ENCODE data around the gene OSCP1. TPM values are rescaled to one million over a fixed set of nuclear protein-coding genes. Genes with fewer than 3 reads are reported as not detected.

The OSCP1 gene
- total and polyA plus RNA-seq, 4 donors: 16.9 to 31.4 (median 23.2) TPM

DNA sequence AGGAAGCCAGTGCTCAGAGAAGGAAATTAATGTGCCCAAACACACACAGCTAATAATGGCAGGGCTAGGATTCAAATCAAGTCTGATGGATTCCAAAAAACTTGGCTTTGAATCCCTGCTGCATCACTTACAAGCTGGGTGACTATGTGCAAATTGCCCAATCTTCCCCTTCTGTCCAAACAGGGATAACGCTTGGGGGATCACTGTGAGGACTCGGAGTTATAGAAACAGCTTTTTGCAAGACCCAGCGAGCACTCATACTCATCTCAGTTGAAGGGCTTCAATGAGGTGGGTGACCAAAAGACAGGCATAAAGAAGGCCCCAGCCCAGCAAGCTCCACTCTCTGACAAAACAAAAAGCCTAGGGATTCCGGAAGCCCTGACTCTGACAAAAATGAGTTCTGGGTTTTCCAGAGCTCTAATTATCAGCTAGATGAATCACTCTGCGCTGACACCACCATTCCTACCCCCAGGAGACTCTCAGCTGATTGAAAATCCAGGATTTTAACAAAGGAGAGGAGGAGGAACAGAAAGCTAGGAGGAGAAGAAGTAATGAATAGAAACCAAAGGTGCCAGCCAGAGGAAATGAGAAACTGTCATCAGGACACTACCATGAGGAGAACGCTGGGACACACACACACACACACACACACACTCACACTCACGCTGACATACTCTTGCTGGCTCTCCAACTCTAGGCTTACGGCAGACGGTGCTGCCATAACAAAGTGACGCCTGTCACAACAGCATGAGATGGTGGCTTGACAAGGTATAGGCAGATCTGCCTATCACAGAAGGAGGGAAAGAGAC, 62.9 kb downstream of the OSCP1 start:
- H3K4me3 ChIP-seq: no peak overlapping the region
- ATAC-seq (ENCODE audit: insufficient read depth, low FRiP score) (peak; percentile 1), DNase-seq (peak in 1 of 3 donors; percentile 16)
- peaks cover 5 to 21% (median 14%) of the 10 kb centered on the region in 5 donors for H3K4me1 ChIP-seq (ENCODE audit: control insufficient read depth in 5 of 5, insufficient read depth in 5 of 5, low read length in 5 of 5)
- H3K27ac ChIP-seq (ENCODE audit: low read depth in 1 of 2, low read length in 1 of 2): peak overlapping the region; percentile 95 to 99
- H3K36me3 ChIP-seq (ENCODE audit: control insufficient read depth in 4 of 4, insufficient read depth in 4 of 4, low read length in 4 of 4): peaks cover 0 to 15% (median 6%) of the 10 kb centered on the region in 4 donors
- H3K9me3 ChIP-seq (ENCODE audit: control insufficient read depth in 4 of 4, insufficient read depth in 3 of 4, low read length in 3 of 4): no peaks in the 10 kb centered on the region
- TF ChIP-seq, protein P1, sequence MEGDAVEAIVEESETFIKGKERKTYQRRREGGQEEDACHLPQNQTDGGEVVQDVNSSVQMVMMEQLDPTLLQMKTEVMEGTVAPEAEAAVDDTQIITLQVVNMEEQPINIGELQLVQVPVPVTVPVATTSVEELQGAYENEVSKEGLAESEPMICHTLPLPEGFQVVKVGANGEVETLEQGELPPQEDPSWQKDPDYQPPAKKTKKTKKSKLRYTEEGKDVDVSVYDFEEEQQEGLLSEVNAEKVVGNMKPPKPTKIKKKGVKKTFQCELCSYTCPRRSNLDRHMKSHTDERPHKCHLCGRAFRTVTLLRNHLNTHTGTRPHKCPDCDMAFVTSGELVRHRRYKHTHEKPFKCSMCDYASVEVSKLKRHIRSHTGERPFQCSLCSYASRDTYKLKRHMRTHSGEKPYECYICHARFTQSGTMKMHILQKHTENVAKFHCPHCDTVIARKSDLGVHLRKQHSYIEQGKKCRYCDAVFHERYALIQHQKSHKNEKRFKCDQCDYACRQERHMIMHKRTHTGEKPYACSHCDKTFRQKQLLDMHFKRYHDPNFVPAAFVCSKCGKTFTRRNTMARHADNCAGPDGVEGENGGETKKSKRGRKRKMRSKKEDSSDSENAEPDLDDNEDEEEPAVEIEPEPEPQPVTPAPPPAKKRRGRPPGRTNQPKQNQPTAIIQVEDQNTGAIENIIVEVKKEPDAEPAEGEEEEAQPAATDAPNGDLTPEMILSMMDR (IDR thresholded peaks at IDR 0.05; ENCODE audit: control extremely low read depth, extremely low read depth): no peak
- H3K9ac ChIP-seq (ENCODE audit: insufficient read depth in 1 of 2, low read length in 2 of 2): peak overlapping the region in 1 of 2 donors; percentile 89
- H3K27me3 ChIP-seq (ENCODE audit: control insufficient read depth in 3 of 3, insufficient read depth in 3 of 3, low read length in 2 of 3): no peaks in the 10 kb centered on the region
- WGBS, 2 donors: 59 to 60% methylated on average over 10 of the region's 10 CpGs

- Histone ChIP-seq H3K9ac (ENCODE audit: insufficient read depth in 1 of 2, low read length in 2 of 2) (peak overlapping the region in 1 of 2 donors; percentile 89), H3K9me3 (ENCODE audit: control insufficient read depth in 4 of 4, insufficient read depth in 3 of 4, low read length in 3 of 4) (no peaks in the 10 kb centered on the region), H3K27me3 (ENCODE audit: control insufficient read depth in 3 of 3, insufficient read depth in 3 of 3, low read length in 2 of 3) (no peaks in the 10 kb centered on the region), H3K27ac (ENCODE audit: low read depth in 1 of 2, low read length in 1 of 2) (peak overlapping the region; percentile 95 to 99), H3K36me3 (ENCODE audit: control insufficient read depth in 4 of 4, insufficient read depth in 4 of 4, low read length in 4 of 4) (peaks cover 0 to 9% (median 3%) of the 10 kb centered on the region in 4 donors), H3K4me3 (peak overlapping the region; percentile 12), H3K4me1 (ENCODE audit: control insufficient read depth in 5 of 5, insufficient read depth in 5 of 5, low read length in 5 of 5) (peaks cover 5 to 21% (median 15%) of the 10 kb centered on the region in 5 donors)
- ATAC-seq (ENCODE audit: insufficient read depth, low FRiP score) (peak; percentile 74), DNase-seq (peak; percentile 83 to 92 (median 86))
- 1 to 2% methylated on average over 14 of the region's 14 CpGs for WGBS, 2 donors
- TF ChIP-seq, protein P1 (IDR thresholded peaks at IDR 0.05; ENCODE audit: control extremely low read depth, extremely low read depth): no peak
These were observed 63.7 kb downstream of the OSCP1 start for GRCh38 chr1:36386265-36387140.

- Histone ChIP-seq H3K4me3 (peak within 1 kb of the TSS; percentile 87), H3K9ac (ENCODE audit: insufficient read depth in 1 of 2, low read length in 2 of 2) (peak within 1 kb of the TSS; percentile 56 to 89), H3K9me3 (ENCODE audit: control insufficient read depth in 4 of 4, insufficient read depth in 3 of 4, low read length in 3 of 4) (no peaks in the 10 kb centered on the region), H3K27ac (ENCODE audit: low read depth in 1 of 2, low read length in 1 of 2) (peak within 1 kb of the TSS; percentile 97 to 99), H3K27me3 (ENCODE audit: control insufficient read depth in 3 of 3, insufficient read depth in 3 of 3, low read length in 2 of 3) (no peaks in the 10 kb centered on the region), H3K36me3 (ENCODE audit: control insufficient read depth in 4 of 4, insufficient read depth in 4 of 4, low read length in 4 of 4) (peaks cover 0 to under 1% (median 0%) of the 10 kb centered on the region in 4 donors), H3K4me1 (ENCODE audit: control insufficient read depth in 5 of 5, insufficient read depth in 5 of 5, low read length in 5 of 5) (peaks cover 5 to 21% (median 18%) of the 10 kb centered on the region in 5 donors)
- peak; percentile 86 for ATAC-seq (ENCODE audit: insufficient read depth, low FRiP score)
- 1% methylated on average over 50 to 82 of the region's 82 CpGs for WGBS, 2 donors
- TF ChIP-seq, protein P1 (IDR thresholded peaks at IDR 0.05; ENCODE audit: control extremely low read depth, extremely low read depth): no peak
- peak; percentile 99 to 100 (median 99) for DNase-seq
These were observed 64.6 kb downstream of the OSCP1 start, which contains the start of gene STK40 for GRCh38 chr1:36385410-36386264. Gene STK40, minus strand, starts transcription at chr1:36385924. Its CDS starts 24,592 bp downstream, at chr1:36361332.
